GM13977 (cell line): ENCODE results near the gene STK11IP.

Experiments
- DNase-seq: peaks from one replicate; pipeline ENCODE4 v3.0.0; 2012; ENCODE audit warnings: low spot score
- in situ Hi-C: fragments of 300-500 bp; cut with MboI; formaldehyde crosslinking; loops from one replicate; pipeline ENCODE4 v1.12.0; 2022; ENCODE audit warnings: low sequenced_read_pairs, low pct_unique_long_range_greater_than_20kb, mixed read lengths, inconsistent platforms; ENCODE audit not compliant: unreplicated experiment
- TF ChIP-seq, protein P1 (sequence below): IDR thresholded peaks from 2 replicates; pipeline ENCODE4 v1.5.1; 2012; ENCODE audit warnings: mild to moderate bottlenecking, control low read depth; ENCODE audit not compliant: insufficient read depth; ENCODE audit errors: extremely low read depth, missing control alignments

Gene STK11IP

DNA sequence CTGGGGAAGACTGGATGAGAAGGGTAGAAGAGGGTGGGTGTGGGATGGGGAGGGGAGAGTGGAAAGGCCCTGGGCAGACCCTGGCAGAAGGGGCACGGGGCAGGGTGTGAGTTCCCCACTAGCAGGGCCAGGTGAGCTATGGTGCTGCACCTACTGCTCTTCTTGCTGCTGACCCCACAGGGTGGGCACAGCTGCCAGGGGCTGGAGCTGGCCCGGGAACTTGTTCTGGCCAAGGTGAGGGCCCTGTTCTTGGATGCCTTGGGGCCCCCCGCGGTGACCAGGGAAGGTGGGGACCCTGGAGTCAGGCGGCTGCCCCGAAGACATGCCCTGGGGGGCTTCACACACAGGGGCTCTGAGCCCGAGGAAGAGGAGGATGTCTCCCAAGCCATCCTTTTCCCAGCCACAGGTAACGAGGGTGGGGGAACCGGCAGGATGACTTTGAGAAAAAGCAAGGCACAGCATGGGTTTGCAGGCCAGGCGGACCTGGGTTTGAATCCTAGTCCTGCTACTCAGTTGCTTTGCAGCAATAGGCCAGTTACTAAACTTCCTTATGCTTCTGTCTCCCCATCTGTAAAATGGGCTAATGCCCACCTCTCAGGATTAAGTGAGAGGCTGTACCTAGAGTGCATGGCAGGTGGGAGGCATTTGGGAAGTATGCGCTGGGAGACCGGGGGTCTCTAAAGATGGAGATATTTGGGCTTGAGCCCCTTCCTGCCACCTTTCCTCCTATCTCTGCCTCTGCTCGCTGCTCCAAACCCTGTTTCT lies 25.2 kb upstream of the STK11IP start, which contains the start of gene INHA:
INHA (plus strand) TSS at position 74 of the 765 bp plus-strand sequence; CDS start at position 139, 65 bp downstream.
- DNase-seq, result peak; percentile 26
- TF ChIP-seq, protein P1, sequence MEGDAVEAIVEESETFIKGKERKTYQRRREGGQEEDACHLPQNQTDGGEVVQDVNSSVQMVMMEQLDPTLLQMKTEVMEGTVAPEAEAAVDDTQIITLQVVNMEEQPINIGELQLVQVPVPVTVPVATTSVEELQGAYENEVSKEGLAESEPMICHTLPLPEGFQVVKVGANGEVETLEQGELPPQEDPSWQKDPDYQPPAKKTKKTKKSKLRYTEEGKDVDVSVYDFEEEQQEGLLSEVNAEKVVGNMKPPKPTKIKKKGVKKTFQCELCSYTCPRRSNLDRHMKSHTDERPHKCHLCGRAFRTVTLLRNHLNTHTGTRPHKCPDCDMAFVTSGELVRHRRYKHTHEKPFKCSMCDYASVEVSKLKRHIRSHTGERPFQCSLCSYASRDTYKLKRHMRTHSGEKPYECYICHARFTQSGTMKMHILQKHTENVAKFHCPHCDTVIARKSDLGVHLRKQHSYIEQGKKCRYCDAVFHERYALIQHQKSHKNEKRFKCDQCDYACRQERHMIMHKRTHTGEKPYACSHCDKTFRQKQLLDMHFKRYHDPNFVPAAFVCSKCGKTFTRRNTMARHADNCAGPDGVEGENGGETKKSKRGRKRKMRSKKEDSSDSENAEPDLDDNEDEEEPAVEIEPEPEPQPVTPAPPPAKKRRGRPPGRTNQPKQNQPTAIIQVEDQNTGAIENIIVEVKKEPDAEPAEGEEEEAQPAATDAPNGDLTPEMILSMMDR, result no peak
- in situ Hi-C loops, result no loop called here

- no peak for DNase-seq
- in situ Hi-C loops, result no loop called here
- TF ChIP-seq, protein P1, result no peak
Measured at GRCh38 chr2:219573166-219573565, 24.5 kb upstream of the STK11IP start.

DNA sequence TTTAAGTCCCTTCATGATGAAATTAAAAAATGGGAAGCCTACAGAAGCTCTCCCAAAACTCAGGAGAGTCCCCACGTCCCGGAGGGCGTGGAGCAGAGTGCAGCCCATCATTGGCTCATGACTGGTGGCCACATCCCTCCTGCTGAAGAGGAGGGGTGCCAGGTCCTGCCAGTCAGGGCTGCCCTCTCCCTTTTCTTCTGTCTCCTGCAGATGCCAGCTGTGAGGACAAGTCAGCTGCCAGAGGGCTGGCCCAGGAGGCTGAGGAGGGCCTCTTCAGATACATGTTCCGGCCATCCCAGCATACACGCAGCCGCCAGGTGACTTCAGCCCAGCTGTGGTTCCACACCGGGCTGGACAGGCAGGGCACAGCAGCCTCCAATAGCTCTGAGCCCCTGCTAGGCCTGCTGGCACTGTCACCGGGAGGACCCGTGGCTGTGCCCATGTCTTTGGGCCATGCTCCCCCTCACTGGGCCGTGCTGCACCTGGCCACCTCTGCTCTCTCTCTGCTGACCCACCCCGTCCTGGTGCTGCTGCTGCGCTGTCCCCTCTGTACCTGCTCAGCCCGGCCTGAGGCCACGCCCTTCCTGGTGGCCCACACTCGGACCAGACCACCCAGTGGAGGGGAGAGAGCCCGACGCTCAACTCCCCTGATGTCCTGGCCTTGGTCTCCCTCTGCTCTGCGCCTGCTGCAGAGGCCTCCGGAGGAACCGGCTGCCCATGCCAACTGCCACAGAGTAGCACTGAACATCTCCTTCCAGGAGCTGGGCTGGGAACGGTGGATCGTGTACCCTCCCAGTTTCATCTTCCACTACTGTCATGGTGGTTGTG lies 23.0 kb upstream of the STK11IP start:
- TF ChIP-seq, protein P1, result no peak
- in situ Hi-C loops, result no loop called here
- no peak for DNase-seq

DNA sequence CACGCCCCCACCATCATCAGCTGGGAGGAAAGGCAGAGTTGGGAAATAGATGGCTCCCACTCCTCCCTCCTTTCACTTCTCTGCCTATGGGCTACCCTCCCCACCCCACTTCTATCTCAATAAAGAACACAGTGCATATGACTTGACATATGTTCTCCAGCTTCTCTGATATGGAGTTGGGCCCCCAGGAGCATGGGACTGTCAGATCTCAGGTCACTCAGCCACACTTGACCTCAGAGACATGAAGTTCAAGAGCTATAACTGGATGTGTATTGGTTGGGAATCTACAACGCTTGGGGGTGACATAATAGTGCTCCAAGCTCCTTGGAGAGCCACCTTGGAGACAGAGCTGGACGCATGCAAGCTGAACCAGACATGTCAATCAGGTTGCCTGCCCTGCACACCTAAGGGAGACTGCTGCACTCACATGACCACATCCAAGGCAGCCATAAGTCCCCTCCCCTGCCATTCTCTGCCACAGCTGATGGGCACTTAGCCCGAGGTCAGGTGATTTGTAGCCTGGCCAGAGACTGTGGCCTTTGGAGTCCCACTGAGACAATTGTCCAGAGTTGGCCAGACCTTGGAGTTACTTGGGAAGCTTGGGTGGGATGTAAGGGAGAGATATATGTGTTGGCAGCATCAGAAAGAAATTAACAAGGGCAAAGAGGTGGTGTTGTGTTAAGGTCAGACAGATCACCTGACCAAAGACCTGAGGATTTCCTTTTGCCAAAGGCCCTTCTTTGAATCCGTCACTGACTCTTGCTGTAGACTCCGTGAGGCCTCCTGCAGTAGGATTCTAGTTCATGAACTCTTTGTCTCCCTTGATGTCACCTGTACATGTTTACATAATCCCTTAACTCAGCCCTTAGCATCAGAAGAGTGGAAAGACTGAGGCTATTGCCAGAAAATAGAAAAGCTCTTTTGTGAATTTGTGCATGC lies 21.8 kb upstream of the STK11IP start:
- in situ Hi-C loops, result no loop called here
- TF ChIP-seq, protein P1, result no peak
- no peak for DNase-seq

DNA sequence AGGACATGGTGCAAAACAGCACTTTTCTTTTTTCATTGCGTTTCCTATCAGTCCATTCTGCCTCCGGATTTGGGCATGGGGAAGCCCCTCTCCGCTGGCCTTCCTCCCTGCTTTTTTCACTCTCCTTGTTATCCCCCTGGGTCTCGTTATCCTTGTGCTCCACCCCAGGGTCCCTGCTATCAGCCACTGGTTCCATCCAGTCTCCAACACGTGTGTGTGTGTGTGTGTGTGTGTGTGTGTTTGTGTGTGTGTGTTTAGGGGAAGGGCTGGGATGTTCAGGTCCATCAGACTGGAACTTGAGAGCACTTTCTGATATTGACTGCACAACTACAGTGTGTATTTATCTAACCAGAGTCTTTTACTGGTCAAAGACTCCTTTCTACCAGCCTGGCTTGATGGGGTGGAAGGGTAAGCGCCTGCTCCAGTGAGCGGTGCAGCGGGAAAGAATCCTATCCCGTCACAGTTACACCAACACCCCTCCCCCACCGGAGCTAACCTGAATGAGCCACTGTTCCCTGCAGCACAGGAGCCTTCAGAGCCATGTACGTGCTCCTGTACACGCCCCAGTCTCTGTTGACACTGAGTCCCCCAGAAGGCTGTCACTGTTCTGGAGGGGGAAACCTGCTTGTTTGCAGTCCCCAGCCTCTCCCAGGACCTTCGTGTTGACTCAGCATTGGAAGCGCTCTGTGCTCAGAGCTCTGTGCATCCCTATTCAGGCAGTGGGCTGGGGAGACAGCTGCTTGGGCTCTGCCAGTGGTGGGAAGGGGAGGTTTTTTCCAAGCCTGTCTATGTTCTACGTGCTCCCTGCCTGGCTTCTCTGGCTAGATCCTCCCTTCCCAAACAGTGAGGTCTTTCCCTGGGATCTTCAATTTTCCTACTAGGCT lies 20.9 kb upstream of the STK11IP start:
- TF ChIP-seq, protein P1, result no peak
- in situ Hi-C loops, result no loop called here
- DNase-seq, result no peak
